HepG2 (cell line): ENCODE results near the gene CPAMD8. TPM values are rescaled to one million over a fixed set of nuclear protein-coding genes. Genes with fewer than 3 reads are reported as not detected.

Experiments used
- ATAC-seq: fragments of 200-7000 bp; cut with Tn5 transposase; 3 replicates; pipeline ENCODE4 v1.9.1; 2020; ENCODE audit warnings: mild to moderate bottlenecking, moderate library complexity
- BruUV-seq: library from RNA; stranded (reverse); fragments of 400-500 nt; replicated peaks from 2 replicates; lab custom pipeline; 2021; lab: Mats Ljungman, UMichigan
- CTCF ChIA-PET: fragments of 300-600 bp; formaldehyde crosslinking; extraction: SDS; loops from one replicate; lab custom pipeline; 2021; ENCODE audit warnings: low total read pairs, inconsistent platforms, low intra/inter-chr PET ratio; lab: Yijun Ruan, JAX
- POLR2A ChIA-PET: fragments of 350-600 bp; sonication (Branson Sonifier 250); formaldehyde crosslinking; loops from one replicate; lab custom pipeline; 2020; ENCODE audit warnings: antibody characterized with exemption, inconsistent platforms; lab: Yijun Ruan, JAX
- DNase-seq: peaks from one replicate; pipeline ENCODE4 v3.0.0-alpha.2; 2015; ENCODE audit warnings: low spot score
- FAIRE-seq: peaks from 3 replicates; lab custom pipeline; 2011; peaks lifted over from hg19 to GRCh38; lab: Jason Lieb, UNC
- H2AFZ ChIP-seq: one replicate; pipeline ENCODE4 v1.6.1; 2011; ENCODE audit warnings: low read length, inconsistent platforms
- H3K27ac ChIP-seq: fragments of 300-600 bp; 3 replicates; pipeline ENCODE4 v1.8.0; 2011; ENCODE audit warnings: mixed run types, mild to moderate bottlenecking, mixed read lengths, low read length, inconsistent platforms; ENCODE audit not compliant: insufficient read depth; ENCODE audit errors: extremely low read length
- H3K27me3 ChIP-seq, 2 experiments: fragments of 200-600 bp in 1 of 2; 2 replicates in 1 of 2; 3 replicates in 1 of 2; pipeline versions ENCODE4 v1.6.0 to v1.8.0; 2011; ENCODE audit warnings: low read length in 2 of 2, mild to moderate bottlenecking in 2 of 2, moderate library complexity in 2 of 2, inconsistent platforms in 1 of 2; ENCODE audit not compliant: insufficient read depth in 2 of 2, control insufficient read depth in 1 of 2
- H3K36me3 ChIP-seq, 2 experiments: fragments of 200-600 bp in 1 of 2; replicated peaks in 1 of 2; 2 replicates in 1 of 2; 3 replicates in 1 of 2; pipeline versions ENCODE4 v1.5.1 to v1.8.0; 2011; ENCODE audit warnings: low read length in 2 of 2, inconsistent platforms in 1 of 2; ENCODE audit not compliant: insufficient read depth in 2 of 2, control insufficient read depth in 1 of 2
- H3K4me1 ChIP-seq: 2 replicates; pipeline ENCODE4 v1.5.1; 2012; ENCODE audit warnings: low read length, inconsistent platforms; ENCODE audit not compliant: insufficient read depth
- H3K4me2 ChIP-seq: 2 replicates; pipeline ENCODE4 v1.6.0; 2011; ENCODE audit warnings: low read depth, low read length, inconsistent platforms
- H3K4me3 ChIP-seq, 3 experiments: fragments of 200-600 bp in 1 of 3; sonication (generic), shearing (Covaris generic) in 1 of 3; replicated peaks in 1 of 3; 2 replicates each; pipeline ENCODE4 v1.5.1; 2011 to 2016; ENCODE audit warnings: low read length in 3 of 3, inconsistent platforms in 2 of 3, low read depth in 2 of 3, mild to moderate bottlenecking in 2 of 3, control low read depth in 1 of 3, mixed read lengths in 1 of 3; ENCODE audit not compliant: insufficient read depth in 1 of 3
- H3K79me2 ChIP-seq: one replicate; pipeline ENCODE4 v1.6.1; 2011; ENCODE audit warnings: low read length, inconsistent platforms; ENCODE audit not compliant: insufficient read depth
- H3K9ac ChIP-seq: 2 replicates; pipeline ENCODE4 v1.6.0; 2011; ENCODE audit warnings: mild to moderate bottlenecking, low read depth, low read length, inconsistent platforms; ENCODE audit not compliant: insufficient read depth
- H3K9me3 ChIP-seq: 2 replicates; pipeline ENCODE4 v1.5.1; 2012; ENCODE audit warnings: mild to moderate bottlenecking, low read length
- H4K20me1 ChIP-seq: 2 replicates; pipeline ENCODE4 v1.6.0; 2011; ENCODE audit warnings: inconsistent platforms, mild to moderate bottlenecking, low read length, moderate library complexity; ENCODE audit not compliant: insufficient read depth
- ATAD3A ChIP-seq: sonication (generic); formaldehyde crosslinking; IDR thresholded peaks from 2 replicates; pipeline ENCODE4 v1.4.0; 2020; ENCODE audit warnings: missing genetic modification reagents
- CBFB ChIP-seq: sonication (generic); formaldehyde crosslinking; IDR thresholded peaks from 2 replicates; pipeline ENCODE4 v1.4.0; 2020; ENCODE audit warnings: missing genetic modification reagents
- KLF15 ChIP-seq: sonication (generic); formaldehyde crosslinking; IDR thresholded peaks from 2 replicates; pipeline ENCODE4 v1.8.1; 2023; ENCODE audit warnings: borderline replicate concordance, mild to moderate bottlenecking, inconsistent platforms, missing genetic modification reagents, mixed read lengths
- SAP130 ChIP-seq: IDR thresholded peaks from 2 replicates; pipeline ENCODE4 v1.6.1; 2016; ENCODE audit warnings: low read depth
- SIN3B ChIP-seq: fragments of 150-350 bp; IDR thresholded peaks from 2 replicates; pipeline ENCODE4 v1.6.1; 2014; ENCODE audit warnings: low read length
- SRF ChIP-seq: IDR thresholded peaks from 2 replicates; pipeline ENCODE4 v1.6.1; 2011; ENCODE audit warnings: mild to moderate bottlenecking, low read depth, low read length, moderate library complexity
- SYNCRIP ChIP-seq: fragments of 200-400 bp; formaldehyde crosslinking; IDR thresholded peaks from 2 replicates; pipeline ENCODE4 v1.6.1; 2018; ENCODE audit warnings: mild to moderate bottlenecking, low read depth, low read length; ENCODE audit not compliant: insufficient read depth
- ZNF280D ChIP-seq: sonication (generic); formaldehyde crosslinking; IDR thresholded peaks from 2 replicates; pipeline ENCODE4 v1.5.1; 2020; ENCODE audit warnings: mild to moderate bottlenecking, missing genetic modification reagents
- ZNF576 ChIP-seq: sonication (generic); formaldehyde crosslinking; IDR thresholded peaks from 2 replicates; pipeline ENCODE4 v1.4.0; 2020; ENCODE audit warnings: mild to moderate bottlenecking, missing genetic modification reagents
- ZNF609 ChIP-seq: sonication (generic); formaldehyde crosslinking; IDR thresholded peaks from 2 replicates; pipeline ENCODE4 v1.4.0; 2020; ENCODE audit warnings: mild to moderate bottlenecking, missing genetic modification reagents, borderline replicate concordance
- ZNF800 ChIP-seq: sonication (generic); formaldehyde crosslinking; IDR thresholded peaks from 2 replicates; pipeline ENCODE4 v1.4.0; 2020; ENCODE audit warnings: missing genetic modification reagents
- WGBS: methylation state at CpG from one replicate; pipeline ENCODE4 v1.1.6; 2017; ENCODE audit warnings: low lambda C conversion rate; 5-methylcytosine and 5-hydroxymethylcytosine counted together
- in situ Hi-C: cut with HindIII; loops from 2 replicates; pipeline ENCODE4 v1.10.0; 2017; ENCODE audit warnings: low pct_unique_long_range_greater_than_20kb; ENCODE audit not compliant: extremely low pct_ligation_motif_present
- intact Hi-C: fragments of 100-400 bp; cut with micrococcal nuclease; formaldehyde crosslinking; loops from one replicate; pipeline ENCODE4 v1.10.0; 2022; ENCODE audit not compliant: unreplicated experiment
- polyA plus RNA-seq, 8 experiments: library from polyadenylated mRNA; depleted of rRNA in 3 of 8; stranded (reverse) in 7 of 8; unstranded in 1 of 8; fragments of >200 nt; fragmentation: Illumina TruSeq in 4 of 8; extraction: Trizol in 4 of 8; gene quantifications; 2 replicates each; pipeline versions ENCODE4 v1.2.1 to v1.2.3, GENCODE V29; 2011 to 2016; ENCODE audit warnings: low read depth in 4 of 8, missing spikeins in 1 of 8, mixed read lengths in 1 of 8; ENCODE audit not compliant: insufficient read depth in 1 of 8
- total RNA-seq, 5 experiments: library from RNA; depleted of rRNA; stranded (reverse); fragments of >200 nt; fragmentation: Illumina TruSeq; extraction: Trizol; gene quantifications; 2 replicates each; pipeline ENCODE4 v1.2.3, GENCODE V29; 2016; ENCODE audit warnings: low read depth in 1 of 5

CPAMD8 gene
- total and polyA plus RNA-seq, 2 of the 13 experiments (the other 11 are each of a cell fraction or from before 2014, with no cell fraction given) = 0.29 to 0.34 TPM

- no peak for TF ChIP-seq ZNF280D (CRISPR knock-in tag)
- no peak for TF ChIP-seq CBFB (CRISPR knock-in tag)
- no peak for TF ChIP-seq SYNCRIP
- TF ChIP-seq ATAD3A (CRISPR knock-in tag) = no peak
Observed at GRCh38 chr19:16911046-16911445, 115.6 kb downstream of the CPAMD8 start (continued).

- ATAC-seq = no peak
- intact Hi-C loops (no loop called here), in situ Hi-C loops (loop anchor here (10.0 kb wide), 1 partner anchor 134 kb away; no protein-coding TSS in a partner anchor)
- H3K9ac ChIP-seq = no peak overlapping the region
- WGBS = 53% methylated on average over 2 of the region's 12 CpGs
- CTCF ChIA-PET = no interaction called here
- H3K27ac ChIP-seq = no peak overlapping the region
- no peak overlapping the region for H3K4me3 ChIP-seq
- no peaks in the 10 kb centered on the region for H4K20me1 ChIP-seq
- no peaks in the 10 kb centered on the region for H3K27me3 ChIP-seq
- no peak overlapping the region for H2AFZ ChIP-seq
- H3K36me3 ChIP-seq = no peaks in the 10 kb centered on the region
- no peak for DNase-seq
- peaks cover 16% of the 10 kb centered on the region for H3K9me3 ChIP-seq
- POLR2A ChIA-PET = no interaction called here
- FAIRE-seq = no peak
- BruUV-seq = no TSS peak
- TF ChIP-seq ZNF576 = no peak
- no peak for TF ChIP-seq SYNCRIP
- TF ChIP-seq KLF15 (CRISPR knock-in tag) = no peak
- no peak for TF ChIP-seq ZNF800 (CRISPR knock-in tag)
- no peak for TF ChIP-seq ZNF609 (CRISPR knock-in tag)
- TF ChIP-seq SAP130 (CRISPR knock-in tag) = no peak
- no peak for TF ChIP-seq SIN3B
- TF ChIP-seq SRF = no peak
- H3K79me2 ChIP-seq = no peaks in the 10 kb centered on the region
- H3K4me1 ChIP-seq = no peaks in the 10 kb centered on the region
- no peak overlapping the region for H3K4me2 ChIP-seq
Observed at GRCh38 chr19:16908759-16909158, 117.9 kb downstream of the CPAMD8 start.
